Bone marrow (tissue), 2 donors: ENCODE measurements around the gene PARL.
A peak's percentile ranks its signal among the peaks of the same experiment; 100 is the strongest.

Experiments
- DNase-seq, 2 donors: peaks; one replicate each; lab custom pipeline; 2025; lab: John Stamatoyannopoulos, UW

PARL gene, protein sequence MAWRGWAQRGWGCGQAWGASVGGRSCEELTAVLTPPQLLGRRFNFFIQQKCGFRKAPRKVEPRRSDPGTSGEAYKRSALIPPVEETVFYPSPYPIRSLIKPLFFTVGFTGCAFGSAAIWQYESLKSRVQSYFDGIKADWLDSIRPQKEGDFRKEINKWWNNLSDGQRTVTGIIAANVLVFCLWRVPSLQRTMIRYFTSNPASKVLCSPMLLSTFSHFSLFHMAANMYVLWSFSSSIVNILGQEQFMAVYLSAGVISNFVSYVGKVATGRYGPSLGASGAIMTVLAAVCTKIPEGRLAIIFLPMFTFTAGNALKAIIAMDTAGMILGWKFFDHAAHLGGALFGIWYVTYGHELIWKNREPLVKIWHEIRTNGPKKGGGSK

GRCh38 chr3:183884427-183885296 lies at the start of gene PARL:
PARL (minus strand) TSS chr3:183884880; CDS start chr3:183884846, 34 bp downstream.
- DNase-seq, result peak; percentile 88 to 95

- DNase-seq, result no peak
These were observed 48.5 kb upstream of the PARL start for GRCh38 chr3:183933160-183933559.

GRCh38 chr3:183931881-183932280 lies 47.2 kb upstream of the PARL start:
- DNase-seq, result no peak

DNA sequence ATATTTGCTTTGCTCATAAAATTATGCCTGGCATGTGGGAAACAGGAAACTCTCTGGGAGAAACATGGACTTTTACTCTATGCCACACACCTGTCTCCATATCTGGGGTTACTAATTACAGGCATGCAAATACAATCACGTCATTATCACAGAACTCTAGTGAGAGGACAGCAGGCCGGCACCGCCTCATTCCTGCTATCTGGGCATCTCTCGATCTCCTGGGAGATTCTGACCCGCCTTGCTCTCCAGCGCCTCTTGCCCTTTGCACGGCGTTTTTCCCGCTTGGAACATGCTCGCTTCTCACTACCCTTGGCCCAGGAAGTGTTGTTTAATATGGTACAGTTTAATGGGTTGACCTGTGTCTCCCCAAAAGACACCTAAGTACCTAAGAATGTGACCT lies 45.4 kb upstream of the PARL start:
- DNase-seq, result no peak

DNA sequence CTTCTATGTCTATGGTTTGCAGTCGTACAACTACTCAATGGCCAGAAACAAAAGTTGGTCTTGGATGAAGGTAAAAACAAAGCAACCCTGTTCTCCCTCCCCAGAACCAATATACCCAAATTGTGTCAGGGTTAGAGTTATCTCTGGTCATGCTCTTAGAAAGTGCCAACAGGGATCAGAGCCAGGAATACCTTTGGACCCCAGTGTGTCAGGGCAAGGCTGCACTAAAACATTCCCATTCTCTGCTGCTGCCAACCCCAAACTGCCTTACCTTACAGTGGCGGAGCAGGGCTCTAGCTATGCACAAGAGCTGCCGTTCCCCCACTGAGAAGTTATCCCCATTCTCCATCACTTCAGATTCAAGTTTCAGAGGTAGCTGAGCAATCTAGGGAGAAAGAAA lies 42.4 kb upstream of the PARL start:
- no peak for DNase-seq

DNA sequence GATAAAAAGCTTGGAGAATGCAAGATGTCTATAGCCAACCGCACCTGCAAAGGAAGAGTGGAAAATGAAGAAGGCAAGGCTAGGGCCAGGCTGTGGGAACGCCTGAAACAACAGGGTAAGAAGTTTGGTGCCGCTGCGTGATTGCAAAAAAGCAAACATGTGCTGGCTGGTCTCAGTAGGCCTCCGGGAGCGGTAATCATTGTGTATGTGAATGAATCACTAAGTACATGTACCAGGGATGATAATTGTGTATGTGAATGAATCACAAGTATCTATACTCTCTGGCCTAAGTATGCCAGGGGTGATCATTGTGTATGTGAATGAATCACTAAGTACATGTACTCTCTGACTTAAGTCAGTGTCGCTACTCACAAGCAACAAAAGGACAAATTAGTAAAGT lies 40.3 kb upstream of the PARL start:
- no peak for DNase-seq

GRCh38 chr3:183924543-183924942 lies 39.9 kb upstream of the PARL start:
- DNase-seq, result no peak

DNA sequence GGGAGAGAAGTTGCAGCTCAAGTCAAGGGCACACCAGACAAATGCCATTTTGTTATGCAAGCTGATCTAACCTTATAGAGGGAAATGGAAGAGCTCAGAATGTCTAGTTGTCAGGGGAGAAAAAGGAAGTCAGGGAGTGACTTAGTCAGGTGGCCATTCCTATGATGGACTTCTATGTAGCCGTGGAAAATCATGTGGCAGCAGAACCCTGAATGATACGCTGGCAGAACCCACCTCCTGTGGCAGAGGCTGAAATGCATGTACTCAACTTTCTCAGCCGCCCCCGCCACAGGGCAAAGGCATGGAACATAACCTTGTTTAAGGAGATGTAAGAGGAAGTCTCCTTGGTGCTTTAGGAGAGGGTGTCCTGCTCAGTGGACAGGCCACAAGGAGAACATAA lies 37.7 kb upstream of the PARL start:
- DNase-seq, result no peak

GRCh38 chr3:183921096-183921495 lies 36.4 kb upstream of the PARL start:
- no peak for DNase-seq

DNA sequence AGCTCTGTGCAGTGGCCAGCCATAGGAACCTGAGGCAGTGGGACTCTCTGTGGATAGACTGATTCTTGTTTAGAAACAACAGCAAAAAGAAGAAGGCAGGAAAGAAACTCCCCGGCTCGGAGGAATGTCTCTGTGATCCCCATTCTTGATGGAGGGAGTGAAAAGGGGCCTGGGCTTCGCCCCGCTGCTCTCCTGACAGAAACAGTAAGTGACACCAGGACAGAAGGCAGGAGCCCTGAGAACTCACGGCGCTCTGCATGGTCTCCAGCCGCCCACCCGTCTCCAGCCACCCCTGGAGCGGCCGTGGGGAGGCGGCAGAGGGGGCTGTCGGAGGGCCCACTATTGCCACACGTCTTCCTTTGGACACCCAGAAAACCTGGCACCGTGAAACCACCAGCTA lies 35.7 kb upstream of the PARL start:
- no peak for DNase-seq

GRCh38 chr3:183918178-183918577 lies 33.5 kb upstream of the PARL start:
- DNase-seq, result no peak

- DNase-seq, result no peak
These were observed 33.1 kb upstream of the PARL start for GRCh38 chr3:183917776-183918175.

GRCh38 chr3:183914856-183915255 lies 30.2 kb upstream of the PARL start:
- DNase-seq, result no peak

DNA sequence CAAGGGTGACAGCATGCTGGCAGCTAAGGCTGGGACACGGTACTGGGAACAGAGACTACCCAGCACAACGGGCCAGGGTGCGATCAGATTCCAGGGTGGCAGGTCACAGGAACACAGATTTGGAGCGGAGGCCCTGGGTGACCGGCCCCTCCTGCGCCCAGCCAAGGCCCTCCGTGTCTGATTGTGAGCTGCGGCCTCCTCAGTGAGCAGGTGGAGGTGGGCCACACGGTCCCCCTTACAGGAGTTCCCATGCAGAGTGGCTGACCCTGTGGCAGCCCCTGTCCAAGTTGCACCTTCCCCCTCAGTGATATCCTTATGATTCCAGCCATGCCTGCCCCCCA lies 28.9 kb upstream of the PARL start:
- no peak for DNase-seq

DNA sequence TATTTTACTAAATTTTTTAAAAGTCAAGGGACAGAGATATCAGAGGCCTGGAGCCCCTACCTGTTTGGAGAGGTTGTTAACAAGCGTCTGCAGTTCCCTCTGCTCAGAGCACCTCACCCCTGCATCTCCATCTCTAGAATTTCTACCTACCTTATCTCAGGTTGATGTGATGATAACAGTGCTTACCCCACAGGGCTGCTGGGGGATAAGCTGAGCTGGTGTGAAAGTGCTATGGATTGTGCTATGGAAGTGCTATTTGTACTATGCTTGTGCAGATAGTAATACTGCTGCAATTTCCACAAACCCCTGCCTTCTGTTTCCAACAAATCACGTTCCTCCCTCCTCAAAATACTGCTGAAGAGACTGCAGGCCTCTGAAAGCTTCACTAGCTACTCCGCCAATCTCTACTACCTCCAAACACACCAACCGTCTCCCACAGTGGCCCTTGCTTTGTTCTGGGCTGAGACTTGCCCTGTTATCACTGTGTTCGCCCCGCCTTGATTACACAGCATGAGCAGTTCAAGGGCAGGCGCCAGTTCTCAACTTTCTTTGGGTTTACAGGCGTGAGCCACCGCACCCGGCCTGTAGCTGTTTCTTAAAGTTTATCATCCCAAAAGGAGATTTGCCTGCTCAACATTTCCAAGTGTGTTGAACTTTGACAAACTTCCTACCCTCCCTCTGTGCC lies 28.4 kb upstream of the PARL start:
- no peak for DNase-seq

DNA sequence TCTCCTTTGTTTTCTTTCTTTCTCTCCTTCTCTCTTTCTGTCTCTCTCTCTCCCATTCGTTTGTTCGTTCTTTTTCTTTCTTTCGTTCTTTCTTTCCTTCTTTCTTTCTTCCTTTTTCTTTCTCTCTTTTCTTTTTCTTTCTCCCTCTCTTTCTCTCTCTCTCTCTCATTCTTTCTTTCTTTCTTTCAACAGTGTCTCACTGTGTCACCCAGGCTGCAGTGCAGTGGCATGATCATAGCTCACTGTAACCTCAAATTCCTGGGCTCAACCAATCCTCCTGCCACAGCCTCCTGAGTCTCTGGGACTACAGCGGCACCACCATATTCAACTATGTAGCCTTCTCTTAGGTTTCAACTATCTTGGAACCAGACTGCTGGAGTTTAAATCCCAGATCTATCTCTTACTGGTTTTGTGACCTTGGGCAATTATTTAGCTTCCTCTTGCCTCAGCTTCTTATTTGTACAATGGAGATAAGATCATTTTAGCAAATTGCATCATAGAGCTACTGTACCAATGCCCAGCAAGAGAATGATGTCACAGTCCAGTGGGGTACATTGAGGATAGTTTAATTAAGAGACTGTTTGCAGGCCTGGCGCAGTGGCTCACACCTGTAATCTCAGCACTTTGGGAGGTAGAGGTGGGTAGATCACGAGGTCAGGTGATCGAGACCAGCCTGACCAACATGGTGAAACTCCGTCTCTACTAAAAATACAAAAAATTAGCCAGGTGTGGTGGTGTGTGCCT lies 27.3 kb upstream of the PARL start:
- DNase-seq, result no peak

GRCh38 chr3:183911087-183911486 lies 26.4 kb upstream of the PARL start:
- no peak for DNase-seq

DNA sequence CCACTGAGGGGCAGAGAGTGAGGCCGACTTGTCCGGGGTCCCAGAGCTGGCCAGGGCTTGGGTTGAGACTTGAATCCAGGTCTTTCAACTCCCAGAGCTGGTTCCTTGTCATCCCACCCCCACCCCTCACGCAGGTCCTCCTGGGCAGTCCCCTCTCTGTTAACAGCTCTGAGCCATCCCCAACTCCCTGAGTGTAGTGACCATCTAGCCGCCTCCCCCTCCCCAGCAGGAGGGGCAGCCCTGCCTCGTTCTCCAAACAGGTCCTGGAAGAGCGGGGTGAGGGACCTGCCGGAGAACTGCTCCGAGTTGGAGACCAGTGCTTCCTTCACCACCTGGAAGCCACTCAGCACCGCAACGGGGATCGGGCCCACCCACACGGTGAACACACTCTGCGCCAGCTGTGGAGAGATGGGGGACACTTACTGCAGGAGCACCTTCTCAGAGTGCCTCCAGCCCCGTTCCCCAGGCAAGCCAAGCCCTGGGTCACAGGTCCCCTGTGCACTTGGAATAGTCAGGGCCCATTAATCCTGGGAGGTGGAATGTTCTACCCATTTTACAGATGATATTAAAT lies 24.4 kb upstream of the PARL start:
- DNase-seq, result no peak

- DNase-seq, result no peak
These were observed 23.2 kb upstream of the PARL start for GRCh38 chr3:183907911-183908331.

DNA sequence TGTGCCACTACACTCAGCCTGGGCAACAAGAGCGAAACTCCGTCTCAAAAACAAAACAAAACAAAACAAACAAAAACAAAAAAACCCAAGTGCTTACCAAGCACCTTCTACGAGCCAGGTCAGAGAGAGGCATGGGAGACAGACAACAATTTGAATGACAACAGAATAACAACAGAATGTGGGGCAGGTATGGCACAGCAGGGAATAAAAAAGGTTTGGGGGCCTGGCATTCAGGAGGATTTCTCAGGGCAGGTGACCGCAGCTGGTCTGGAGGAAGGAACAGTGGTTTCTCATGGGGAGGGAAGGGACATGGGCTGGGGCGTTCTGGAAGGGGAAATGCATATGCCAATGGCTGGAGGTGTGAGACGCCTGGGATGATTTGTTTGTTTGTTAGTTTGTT lies 22.5 kb upstream of the PARL start:
- no peak for DNase-seq

GRCh38 chr3:183906234-183906921 lies 21.7 kb upstream of the PARL start:
- no peak for DNase-seq
